Measurements from ENCODE around the gene MAN1A2.
"Not testable (repeated sequence)": the region's sequence is repeated elsewhere in the genome, so short reads cannot be mapped to it uniquely, and the experiment has no call there.

The MAN1A2 gene

DNA sequence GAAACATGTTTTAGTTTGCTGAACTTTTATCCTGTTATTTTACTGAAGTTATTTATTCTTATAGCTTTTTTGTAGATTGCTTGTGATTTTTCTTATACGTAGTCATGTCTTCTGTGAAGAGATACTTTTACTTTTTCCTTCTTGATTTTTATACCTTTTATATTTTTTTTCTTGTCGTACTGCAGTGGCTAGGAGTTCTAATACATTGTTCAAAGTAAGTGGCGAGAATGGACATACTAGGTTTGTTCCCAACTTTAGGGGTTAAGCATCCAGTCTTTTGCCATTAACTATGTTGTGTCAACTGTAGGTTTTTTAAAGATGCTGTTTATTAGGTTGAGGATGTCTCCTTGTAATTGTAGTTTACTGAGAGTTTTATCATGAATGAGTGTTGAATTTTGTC, 36.3 kb downstream of the MAN1A2 start:
- DNase-seq = no peak

DNA sequence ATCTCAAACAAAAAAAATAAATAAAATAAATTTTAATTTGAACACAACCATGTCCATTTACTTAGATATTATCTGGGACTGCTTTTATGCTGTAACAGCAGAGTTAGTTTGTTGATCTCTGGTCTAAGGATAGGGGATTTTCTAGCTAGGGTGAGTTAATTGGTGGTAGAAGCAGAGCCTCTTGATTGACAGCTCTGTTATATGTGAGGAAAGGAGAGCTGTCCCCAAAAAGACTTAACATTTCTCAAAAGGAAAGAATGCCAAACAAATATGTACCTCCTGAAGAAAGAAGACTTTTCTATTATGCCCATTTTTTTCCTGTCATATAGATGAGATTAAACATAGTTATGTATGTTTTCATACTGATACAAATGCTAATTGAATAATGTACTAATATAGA, 37.8 kb downstream of the MAN1A2 start:
- no peak for DNase-seq

DNA sequence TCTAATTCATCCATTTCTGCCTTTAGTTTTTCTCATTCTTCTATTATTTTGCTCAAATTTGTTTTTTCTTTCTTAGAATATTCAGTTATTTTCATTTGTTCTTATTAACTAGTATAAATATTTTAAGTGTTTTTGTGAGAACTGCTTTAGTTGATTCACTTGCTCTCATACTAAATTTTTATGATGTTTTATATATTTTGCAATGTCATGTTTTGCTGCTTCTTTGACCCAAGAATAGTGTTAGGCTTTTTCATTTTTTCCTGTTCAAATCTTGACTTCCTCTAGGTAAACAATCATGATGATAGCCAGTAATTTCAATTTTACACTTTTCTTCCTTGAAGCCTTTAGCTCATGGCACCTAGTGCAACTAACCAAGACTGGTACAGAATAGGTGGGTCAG, 45.2 kb downstream of the MAN1A2 start:
- DNase-seq = no peak

DNA sequence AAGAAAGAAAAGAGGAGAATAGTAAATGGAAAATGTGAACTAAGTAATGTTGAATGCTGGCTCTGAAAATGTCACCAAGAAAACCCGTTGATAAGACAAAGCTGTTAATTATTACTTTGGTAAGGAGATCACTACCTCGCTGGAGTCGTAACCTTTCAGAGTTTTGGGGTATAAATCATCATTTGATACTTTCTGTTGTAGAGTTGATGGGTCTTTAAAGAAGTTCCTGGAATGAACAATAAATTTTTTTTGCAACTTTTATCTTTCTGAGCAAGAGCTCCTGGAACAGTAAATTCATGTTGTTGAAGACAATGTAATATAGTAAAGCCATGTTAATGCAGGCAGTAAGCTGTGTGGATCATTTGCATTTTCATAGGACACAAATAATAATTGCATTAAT, 46.2 kb downstream of the MAN1A2 start:
- DNase-seq = no peak

DNA sequence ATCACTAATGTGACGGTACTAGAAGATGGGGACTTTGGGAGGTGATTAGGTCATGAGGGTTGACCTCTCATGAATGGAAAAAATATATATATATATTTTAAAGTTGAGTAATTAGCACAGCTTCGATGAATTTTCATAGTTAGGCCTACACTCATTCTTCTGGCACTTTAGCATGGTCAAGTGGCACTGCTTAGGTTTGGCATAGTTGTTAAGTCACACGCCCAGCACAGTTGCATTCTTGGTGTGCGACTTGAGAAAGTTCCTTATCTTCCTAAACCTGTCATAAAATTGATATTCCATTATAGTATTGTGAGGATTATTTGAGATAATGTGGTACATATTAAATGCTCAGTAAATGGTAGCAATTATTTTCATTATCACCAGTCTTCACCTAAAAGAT, 47.7 kb downstream of the MAN1A2 start:
- no peak for DNase-seq

DNA sequence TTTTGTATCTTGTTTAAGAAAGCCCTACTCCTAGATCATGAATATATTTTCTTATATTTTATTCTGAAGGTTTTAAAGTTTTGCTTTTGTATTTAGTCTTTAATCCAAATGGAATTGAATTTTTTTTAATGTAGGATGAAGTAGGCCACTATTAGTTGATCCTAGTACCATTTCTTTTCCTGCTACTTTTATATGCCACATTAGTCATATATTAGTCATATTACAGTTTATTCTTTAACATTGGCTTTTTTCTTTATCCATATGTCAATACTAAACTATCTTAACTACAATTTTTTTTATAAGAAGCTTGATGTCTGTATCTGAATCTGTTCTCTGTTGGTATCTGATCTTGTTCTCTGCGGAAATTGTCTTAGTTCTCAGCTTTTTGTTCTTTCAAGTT, 48.8 kb downstream of the MAN1A2 start:
- no peak for DNase-seq

DNA sequence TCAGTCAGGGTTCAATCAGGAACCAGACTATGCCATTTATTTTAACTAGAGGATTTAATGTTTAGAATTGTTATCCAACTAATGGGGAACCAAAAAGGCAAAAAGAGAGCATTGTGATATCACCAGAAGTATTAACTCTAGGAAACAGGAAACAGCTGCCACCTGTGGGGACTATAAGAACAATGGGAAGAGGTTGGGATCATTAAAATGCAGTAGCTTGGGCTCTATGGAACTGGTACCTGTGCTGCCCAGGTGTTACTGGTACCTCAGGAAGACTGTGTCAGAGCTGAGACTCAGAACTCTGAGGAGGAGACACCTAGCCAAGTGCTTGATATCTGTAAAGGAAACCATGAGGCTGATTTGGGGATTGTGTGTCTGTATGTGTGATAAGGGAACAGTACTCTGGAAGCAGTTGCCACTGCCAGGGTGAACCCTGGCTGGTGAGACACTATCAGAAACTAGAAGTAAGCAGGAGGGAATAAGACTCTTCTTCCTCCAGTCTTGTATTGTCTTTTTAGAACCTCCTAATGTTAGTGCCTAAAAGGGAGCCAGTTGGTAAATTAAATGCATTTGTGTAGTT, 49.4 kb downstream of the MAN1A2 start:
- DNase-seq = no peak

DNA sequence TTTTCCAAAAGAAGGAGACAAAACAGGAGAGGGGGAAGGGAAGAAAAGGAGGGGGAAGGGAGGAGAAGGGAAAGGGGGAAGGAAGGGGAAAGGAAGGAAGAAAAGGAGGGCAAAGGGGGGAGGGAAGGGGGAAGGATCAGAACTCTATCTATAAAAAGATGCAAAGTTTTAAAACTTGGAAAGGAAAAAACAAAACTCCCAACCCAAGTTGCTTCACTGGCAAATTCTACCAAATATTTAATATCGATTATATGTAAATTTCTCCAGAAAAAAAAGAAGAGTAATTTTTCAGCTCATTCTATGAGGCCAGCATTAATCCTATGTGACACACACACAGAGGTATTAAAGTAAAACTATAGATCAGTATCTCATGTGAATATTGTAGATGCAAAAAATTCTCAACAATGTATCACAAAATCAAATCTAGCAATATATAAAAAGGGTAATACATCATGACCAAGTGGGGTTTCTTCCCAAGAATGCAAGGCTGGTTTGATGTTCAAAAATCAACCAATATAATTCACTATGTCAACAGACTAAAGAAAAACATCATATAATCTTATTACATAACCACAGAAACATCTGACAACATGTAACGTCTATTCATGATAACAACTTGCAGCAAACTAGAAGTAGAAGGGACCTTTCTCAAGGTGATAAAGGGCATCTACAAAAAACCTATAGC, 57.9 kb downstream of the MAN1A2 start:
- DNase-seq = no peak

DNA sequence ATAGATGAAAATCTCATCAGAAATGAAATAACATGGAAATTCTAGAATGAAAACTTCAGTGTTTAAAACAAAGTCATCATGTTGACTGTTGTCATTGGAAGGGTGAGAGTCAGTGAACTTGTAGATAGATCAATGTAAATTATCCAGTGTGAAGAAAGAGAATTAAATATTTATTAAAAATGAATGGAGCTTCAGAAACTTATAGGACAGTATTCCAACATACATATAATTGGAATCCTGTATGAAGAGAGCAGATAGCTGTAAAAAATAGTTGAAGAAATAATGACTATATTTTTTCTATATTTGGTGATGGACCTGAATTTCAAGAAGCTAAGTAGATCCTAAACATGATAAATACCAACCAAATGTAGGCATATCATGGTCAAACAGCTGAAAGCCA, 60.0 kb downstream of the MAN1A2 start:
- DNase-seq = no peak

DNA sequence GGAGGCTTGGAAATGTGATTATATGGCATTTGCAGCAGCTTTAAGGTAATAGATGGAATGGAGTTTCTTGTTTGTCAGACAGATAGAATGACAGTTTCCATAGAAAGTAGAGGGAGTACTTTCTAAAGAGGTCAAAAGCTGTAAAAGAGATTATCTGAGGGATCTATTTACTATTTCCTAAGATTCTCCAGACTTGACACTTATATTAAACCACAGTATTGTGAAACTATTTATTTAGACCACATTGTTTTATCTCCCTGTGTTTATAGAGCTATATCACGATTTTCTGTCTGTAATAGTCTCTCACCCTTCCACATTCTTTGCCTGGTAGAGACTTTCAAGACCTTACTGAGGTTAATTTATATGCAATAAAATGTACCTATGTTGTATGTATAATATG, 66.7 kb downstream of the MAN1A2 start:
- no peak for DNase-seq

DNA sequence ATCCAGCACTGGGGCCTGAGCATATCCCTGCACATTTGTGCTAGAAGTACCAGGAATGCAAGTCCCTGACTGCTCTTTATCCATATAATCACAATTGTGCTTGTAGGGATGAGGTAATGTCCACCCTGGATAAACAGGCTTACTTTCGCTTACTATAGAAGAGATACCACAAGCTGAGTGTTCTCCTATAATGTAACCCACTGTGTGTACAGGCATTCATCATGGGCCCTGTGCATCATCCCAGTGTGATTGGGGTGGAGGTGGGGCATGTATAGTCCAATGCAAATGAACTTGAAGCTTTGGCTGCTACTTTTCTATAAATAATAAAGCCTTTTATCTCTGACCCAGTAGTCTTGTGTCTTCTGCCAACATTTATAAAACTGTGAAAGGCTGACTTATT, 69.3 kb downstream of the MAN1A2 start:
- DNase-seq = no peak

DNA sequence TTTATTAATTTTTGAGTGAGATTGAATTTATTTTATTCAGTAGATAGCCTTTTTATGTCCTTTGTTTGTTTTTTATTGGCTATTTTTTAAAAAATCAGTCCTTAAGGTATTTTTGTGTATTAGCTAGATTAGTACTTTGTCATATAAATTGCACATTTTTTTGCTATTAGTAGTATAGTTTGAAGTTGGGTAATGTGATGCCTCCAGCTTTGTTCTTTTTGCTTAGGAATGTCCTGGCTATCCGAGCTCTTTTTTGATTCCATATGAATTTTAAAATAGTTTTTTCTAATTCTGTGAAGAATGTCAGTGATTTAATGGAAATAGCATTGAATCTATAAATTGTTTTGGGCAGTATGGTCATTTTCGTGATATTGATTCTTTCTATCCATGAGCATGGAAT, 80.4 kb downstream of the MAN1A2 start:
- DNase-seq = no peak

DNA sequence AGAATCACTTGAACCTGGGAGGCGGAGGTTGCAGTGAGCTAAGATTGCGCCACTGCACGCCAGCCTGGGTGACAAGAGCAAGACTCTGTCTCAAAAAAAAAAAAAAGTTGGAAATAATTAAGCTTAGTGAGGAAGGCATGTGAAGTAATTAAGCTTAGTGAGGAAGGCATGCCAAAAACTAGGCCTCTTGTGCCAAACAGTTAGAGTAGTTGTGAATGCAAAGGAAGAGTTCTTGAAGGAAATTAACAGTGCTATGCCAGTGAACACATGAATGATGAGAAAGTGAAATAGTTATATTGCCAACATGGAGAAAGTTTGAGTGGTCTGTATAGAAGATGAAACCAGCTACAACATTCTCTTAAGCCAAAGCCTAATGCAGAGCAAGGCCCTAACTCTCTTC, 85.0 kb downstream of the MAN1A2 start:
- no peak for DNase-seq

DNA sequence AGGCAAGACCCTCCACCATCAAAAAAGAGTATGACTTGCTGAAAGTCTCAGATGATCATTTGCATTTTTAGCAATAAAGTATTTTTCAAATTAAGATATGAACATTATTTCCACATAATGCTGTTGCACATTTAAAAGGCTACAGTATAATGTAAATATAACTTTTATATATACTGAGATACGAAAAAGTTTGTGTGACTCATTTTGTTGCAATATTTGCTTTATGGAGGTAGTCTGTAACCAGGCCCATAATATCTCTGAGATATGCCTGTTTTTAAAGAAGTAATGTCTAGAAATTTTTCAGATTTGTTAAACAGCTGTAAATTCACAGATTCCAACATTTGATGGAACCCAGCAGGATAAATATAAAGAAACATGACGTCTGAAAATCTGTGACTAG, 86.7 kb downstream of the MAN1A2 start:
- DNase-seq = no peak

DNA sequence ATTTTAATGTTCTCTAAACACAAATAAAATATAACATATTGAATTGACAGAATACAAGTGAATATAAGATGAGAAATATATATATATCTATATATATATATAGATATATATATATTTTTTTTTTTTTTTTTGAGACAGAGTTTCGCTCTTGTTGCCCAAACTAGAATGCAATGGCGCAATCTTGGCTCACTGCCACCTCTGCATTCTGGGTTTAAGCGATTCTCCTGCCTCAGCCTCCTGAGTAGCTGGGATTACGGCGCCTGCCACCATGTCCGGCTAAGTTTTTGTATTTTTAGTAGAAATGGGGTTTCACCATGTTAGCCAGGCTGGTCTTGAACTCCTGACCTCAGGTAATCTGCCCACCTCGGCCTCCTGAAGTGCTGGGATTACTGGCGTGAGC, 91.2 kb downstream of the MAN1A2 start:
- not testable (repeated sequence) for DNase-seq

DNA sequence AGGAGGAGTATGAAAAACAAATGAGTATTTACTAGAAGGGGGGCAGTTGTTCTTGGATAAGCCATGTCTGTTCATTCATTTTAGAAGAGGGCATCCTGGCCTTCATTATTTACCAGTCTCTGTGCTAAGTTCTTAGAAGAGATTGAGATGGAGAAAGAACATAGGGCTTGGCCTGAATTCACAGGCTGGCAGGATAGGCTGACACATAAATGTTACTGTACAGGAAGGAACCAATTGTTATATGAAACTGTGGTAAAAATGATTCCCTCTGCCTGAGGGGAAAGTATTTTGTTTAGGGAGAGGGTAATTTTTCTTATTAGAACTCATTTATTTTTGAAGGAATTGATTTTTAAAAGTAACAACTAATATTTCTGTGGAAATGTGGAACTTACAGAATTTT, 99.5 kb downstream of the MAN1A2 start:
- no peak for DNase-seq

DNA sequence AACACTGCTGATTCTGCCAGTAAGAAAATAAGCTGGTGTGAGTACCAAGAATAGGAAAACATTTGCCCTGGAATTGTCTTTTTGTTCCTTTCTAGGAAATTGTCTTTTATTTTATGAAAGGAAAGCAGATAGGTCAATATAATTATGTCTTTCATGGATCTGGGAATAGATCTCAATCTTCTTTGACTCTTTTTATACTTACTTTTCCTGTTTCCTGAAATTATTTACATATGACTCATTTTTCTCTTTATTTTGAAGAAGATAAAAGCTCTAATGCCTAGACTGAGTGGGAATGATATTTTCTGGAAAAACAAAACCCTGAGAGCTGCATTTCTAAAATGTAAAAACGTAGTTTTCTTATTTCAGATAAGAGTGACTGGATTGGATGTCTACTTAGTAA, 100.1 kb downstream of the MAN1A2 start:
- DNase-seq = no peak

DNA sequence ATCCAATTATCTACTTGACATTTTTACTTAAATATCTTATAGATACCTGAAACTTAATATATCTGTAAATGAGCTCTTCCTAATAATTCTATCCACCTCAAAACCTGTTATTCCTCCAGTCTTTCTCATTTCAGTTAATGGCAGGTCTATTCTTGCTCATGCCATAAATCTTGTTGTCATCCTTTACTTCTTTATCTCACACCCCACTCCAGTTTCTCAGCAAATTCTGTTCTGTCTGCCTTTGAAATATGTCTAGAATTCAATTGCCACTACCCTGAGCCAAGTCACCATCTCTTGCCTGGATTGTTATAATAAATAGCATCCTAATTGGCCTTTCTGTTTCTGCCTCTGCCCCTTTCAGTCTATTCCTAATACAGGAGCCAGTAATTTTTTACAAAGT, 105.8 kb downstream of the MAN1A2 start:
- no peak for DNase-seq

DNA sequence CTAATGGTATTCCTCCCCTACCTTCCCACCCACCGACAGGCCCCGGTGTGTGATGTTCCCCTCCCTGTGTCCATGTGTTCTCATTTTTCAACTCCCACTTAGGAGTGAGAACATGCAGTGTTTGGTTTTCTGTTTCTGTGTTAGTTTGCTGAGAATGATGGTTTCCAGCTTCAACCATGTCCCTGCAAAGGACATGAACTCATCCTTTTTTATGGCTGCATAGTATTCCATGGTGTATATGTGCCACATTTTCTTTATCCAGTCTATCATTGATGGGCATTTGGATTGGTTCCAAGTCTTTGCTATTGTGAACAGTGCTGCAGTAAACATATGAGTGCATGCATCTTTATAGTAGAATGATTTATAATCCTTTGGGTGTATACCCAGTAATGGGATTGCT, 108.2 kb downstream of the MAN1A2 start:
- DNase-seq = not testable (repeated sequence)

DNA sequence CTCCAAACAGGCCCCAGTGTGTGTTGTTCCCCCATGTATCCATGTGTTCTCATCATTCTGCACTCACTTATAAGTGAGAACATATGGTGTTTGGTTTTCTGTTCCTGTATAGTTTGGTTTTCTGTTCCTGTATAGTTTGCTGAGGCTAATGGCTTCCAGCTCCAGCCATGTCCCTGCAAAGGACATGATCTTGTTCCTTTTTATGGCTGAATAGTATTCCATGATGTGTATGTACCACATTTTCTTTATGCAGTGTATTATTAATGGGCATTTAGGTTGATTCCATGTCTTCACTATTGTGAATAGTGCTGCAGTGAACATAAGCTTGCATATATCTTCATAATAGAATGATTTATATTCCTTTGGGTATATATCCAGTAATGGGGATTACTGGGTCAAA, 111.8 kb downstream of the MAN1A2 start:
- DNase-seq = no peak

DNA sequence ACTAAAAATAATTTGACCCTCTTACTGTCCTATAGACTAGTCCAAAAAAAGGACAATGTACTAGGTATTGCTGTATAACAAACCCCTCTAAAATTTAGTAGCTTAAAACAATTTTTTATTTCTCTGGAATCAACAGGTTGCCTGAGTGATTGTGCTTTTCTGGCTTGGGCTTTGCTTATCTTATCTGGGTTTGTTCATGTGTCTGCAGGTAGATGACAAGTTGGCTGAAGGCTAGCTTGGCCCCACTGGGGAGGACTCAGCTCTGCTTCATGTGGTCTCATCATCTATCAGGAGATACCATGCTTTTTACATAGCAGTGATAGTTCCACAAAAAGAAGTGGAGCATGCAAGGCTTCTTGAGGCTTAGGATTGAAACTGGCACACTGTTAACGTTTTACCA, 114.2 kb downstream of the MAN1A2 start:
- DNase-seq = no peak

DNA sequence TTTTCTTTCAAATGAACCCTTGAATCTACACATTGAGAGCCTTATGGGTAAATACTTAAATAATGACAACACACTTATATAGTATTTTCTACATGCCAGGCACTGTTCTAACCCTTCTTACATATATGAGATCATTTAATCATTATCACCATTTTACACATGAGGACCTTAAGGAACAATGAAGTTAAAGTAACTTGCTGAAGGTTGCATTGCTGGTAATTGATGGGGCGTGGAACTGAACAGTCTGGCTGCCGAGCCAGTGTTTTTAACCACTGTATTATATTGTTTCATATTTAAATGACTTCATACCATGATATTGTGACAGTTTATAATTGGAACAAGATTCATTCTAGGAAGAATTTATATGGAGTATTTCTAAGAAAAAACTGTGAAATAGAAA, 126.7 kb downstream of the MAN1A2 start:
- DNase-seq = no peak

DNA sequence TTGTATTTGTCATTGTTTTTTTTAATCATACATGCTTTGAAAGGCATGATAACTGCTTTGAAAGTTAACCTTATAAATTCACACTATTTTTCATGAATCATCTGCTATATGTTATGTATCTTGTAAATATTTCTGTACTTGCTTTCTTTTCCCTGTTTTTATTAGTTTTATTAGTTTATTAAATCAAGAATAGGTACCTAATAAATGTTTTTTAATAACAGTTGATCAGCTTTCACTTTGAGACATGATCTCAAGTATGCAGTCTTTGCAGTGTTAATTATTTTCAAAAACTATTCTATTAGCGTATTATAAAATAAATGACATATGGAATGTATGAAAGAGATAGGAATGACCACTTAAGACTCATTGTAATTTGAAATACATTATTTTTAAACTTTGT, 127.8 kb downstream of the MAN1A2 start:
- DNase-seq = no peak

DNA sequence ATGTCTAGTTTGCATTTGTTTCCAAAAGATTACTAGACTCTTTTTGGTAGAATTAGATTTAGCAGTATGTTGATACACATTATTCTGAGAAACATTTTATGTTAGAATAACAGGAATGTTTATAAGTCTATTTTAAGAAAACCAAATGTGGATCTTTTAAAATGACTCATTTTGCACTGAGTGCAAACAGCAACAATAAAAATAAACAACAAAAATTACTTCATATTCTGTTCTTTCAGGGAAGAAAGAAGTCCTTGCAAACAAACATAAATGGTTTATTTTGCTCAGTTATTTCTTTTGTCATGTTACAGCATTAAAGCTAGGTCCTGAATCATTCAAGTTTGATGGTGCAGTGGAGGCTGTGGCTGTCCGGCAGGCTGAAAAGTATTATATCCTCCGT, 131.8 kb downstream of the MAN1A2 start:
- DNase-seq = no peak

DNA sequence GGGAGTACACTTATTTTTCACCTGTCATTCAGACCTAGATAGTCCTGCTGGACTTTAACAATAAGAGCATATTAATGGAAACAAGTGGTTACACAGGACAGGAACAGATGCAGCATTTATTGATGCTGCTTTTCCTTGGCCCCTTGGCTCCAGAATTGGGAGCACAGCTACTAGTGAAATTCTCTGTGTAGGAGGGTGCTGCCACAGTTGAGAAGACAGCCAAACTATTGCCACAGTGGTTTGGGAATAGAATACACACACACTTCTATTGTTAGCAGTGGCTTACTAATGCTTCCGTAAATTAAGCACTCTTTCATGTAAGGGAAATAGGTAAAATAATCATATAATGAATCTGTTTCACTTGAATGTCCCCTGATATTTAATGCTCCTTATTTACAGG, 133.3 kb downstream of the MAN1A2 start:
- no peak for DNase-seq
